Measurements from ENCODE around the gene CORO6.

CORO6 gene

DNA sequence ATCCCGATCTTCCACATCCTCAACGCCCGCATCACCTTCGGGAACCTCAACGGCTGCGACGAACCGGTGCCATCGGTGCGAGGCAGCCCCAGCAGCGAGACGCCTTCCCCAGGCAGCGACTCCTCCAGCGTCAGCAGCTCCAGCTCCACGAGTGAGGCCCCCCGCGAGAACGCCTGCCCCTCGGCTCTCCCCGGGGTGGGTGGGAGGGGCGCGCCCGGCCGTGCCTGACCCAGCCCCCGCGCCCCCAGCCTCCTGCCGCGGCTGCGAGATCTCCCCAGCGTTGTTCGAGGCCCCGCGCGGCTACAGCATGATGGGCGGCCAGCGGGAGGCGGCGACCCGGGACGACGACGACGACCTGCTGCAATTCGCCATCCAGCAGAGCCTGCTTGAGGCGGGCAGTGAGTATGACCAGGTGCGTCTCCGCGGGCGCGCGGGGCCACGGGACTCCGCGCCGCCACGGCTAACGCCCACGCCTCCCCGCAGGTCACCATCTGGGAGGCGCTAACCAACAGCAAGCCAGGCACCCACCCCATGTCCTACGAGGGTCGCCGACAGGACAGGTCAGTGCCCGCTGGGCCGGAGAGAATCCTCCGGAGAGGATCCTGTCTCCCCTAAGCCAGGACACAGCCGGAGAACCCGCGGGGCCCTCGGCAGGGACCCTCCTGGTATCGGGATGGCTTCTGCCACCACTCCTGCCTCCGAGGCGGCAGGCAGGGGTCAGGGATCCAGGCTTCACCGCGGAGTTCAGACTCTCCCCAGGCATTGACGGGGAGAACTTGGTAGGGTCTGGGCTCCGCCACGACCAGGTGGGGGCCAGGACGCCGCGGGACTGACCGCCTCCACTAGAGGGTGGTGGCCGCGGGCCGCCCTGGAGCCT is 10.1 kb downstream of the CORO6 start:
- DNase-seq (ENCODE audit: low spot score), result no peak

DNA sequence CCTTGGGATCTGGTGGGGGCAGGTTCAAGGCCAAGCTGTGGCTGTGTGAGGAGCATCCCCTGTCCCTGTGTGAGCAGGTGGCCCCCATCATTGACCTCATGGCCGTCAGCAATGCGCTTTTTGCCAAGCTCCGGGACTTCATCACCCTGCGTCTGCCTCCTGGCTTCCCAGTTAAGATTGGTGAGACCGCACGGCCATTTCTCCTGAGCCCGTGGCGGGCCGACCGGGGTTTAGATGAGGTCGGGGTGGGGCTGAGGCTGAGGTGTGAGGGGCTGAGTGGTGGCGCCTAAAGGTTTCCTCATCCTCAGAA is 10.7 kb downstream of the CORO6 start:
- DNase-seq (ENCODE audit: low spot score), result no peak

GRCh38 chr17:29611351-29612093 is 11.2 kb downstream of the CORO6 start:
- DNase-seq (ENCODE audit: low spot score), result no peak

GRCh38 chr17:29610395-29610794 is 12.3 kb downstream of the CORO6 start:
- DNase-seq (ENCODE audit: low spot score), result no peak

DNA sequence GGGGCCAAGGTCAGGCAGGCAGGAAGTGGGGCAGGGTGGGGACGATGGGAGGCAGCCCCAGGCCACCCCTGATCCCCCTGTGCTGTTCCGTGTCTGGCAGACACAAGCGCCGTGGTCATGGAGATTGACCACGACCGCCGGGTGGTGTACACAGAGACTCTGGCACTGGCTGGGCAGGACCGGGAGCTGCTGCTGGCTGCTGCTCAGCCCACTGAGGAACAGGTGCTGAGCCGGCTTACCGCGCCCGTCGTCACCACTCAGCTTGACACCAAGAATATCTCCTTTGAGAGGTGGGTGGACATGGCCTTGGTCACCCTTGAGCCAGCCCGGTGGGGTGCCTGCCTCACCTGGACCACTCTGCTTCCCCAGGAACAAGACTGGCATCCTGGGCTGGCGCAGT is 13.7 kb downstream of the CORO6 start:
- no peak for DNase-seq (ENCODE audit: low spot score)

GRCh38 chr17:29607557-29608195 is 15.0 kb downstream of the CORO6 start:
- DNase-seq (ENCODE audit: low spot score), result no peak

DNA sequence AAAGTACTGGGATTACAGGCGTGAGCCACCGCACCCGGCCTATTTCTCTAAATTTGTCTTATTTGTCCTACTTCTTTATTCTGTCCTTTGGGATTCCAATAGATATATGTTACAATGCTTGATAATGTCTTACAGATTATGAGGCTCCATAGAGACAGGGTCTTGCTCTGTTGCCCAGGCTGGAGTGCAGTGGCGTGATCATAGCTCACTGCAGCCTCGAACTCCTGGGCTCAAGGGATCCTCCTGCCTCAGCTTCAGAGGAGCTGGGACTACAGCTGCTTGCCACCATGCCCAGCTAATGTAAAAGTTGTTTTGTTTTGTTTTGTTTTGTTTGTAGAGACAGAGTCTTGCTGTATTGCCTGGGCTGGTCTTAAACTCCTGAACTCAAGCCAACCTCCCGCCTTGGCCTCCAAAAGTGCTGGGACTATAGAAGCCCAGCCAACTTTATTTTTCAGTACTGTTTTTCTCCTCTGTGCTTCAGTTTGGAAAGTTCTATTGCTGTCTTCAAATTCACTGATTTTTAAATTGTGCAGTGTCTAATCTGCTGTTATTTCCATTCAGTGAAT is 19.5 kb downstream of the CORO6 start:
- no peak for DNase-seq (ENCODE audit: low spot score)

GRCh38 chr17:29597361-29598172 is 25.1 kb downstream of the CORO6 start:
- DNase-seq (ENCODE audit: low spot score), result no peak

DNA sequence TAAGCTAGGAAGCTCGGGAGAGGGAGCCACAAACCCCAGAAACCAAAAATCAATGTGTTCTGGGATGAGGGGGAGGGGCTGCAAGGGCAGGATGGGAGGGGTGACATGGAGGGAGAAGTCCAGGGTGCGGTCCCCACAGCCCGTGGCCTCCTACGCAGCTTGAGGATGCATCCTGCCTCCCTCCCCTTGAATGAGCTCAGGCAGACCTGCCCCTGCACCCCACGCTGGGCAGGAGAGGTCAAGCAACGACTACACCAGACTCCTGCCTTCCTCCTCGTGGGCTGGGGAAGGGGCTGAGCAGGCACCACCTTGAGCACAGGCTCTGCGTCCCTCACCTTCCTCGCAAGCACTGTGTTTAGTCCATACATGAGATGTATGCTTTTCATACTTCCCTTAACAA is 25.9 kb downstream of the CORO6 start:
- no peak for DNase-seq (ENCODE audit: low spot score)

GRCh38 chr17:29595943-29596774 is 26.6 kb downstream of the CORO6 start:
- DNase-seq (ENCODE audit: low spot score), result no peak

GRCh38 chr17:29595107-29595942 is 27.4 kb downstream of the CORO6 start:
- no peak for DNase-seq (ENCODE audit: low spot score)

- DNase-seq (ENCODE audit: low spot score), result no peak
Measured at GRCh38 chr17:29594519-29595090, 28.1 kb downstream of the CORO6 start.

- DNase-seq (ENCODE audit: low spot score), result peak; percentile 64
Measured at GRCh38 chr17:29593591-29594518, 28.9 kb downstream of the CORO6 start.

DNA sequence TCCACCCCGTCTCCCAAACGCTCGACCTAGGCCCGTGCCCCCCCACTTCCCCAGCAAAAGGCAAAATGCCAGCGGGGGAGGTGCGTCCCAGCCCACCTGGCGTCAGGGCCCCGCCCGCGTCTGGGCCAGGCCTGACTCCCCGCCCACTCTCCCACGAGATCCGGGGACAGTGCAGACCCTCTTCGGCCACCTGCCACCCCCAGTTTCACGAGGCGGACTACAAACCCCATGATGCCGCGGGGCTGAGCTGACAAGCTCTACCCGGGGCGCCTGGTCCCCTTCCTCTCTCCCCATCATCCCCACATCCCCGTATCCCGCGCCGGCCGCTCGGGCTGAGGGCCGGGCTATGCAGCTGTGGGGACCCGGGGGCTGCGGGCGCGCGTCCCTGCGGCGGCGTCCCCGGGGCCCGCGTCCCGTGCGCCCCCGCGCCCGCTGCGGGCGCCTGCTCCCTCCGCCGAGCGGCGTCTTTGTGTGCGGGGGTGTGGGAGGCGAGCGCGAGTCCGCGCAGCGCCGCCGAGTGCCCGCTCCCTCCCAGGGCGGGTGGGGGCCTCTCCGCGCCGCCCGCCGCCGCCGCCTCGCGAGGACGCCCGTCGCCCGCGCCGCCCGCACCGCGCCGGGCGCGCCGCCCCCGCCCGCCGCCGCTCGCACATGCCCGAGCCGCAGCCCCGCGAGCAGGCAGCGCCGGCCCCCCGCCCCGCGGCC is 29.7 kb downstream of the CORO6 start, which contains the start of gene ANKRD13B:
ANKRD13B (plus strand) TSS at position 283 of the 702 bp plus-strand sequence. CDS start 490 bp downstream, outside the sequence.
- DNase-seq (ENCODE audit: low spot score), result peak; percentile 62

- peak; percentile 93 for DNase-seq (ENCODE audit: low spot score)
Measured at GRCh38 chr17:29591737-29592608, 30.7 kb downstream of the CORO6 start.

- DNase-seq (ENCODE audit: low spot score), result peak; percentile 81
Measured at GRCh38 chr17:29591146-29591736, 31.5 kb downstream of the CORO6 start.
